Measurements from ENCODE around the gene PLB1.

GRCh38 chr2:28516430-28516829 is 20.6 kb downstream of the PLB1 start:
- TF ChIP-seq CTCF (conservative IDR thresholded peaks at IDR 0.05; ENCODE audit: low read length) (no peak), EZH2phosphoT487 (IDR thresholded peaks at IDR 0.05; ENCODE audit: borderline replicate concordance) (no peak)
